NB4 (cell line): ENCODE measurements around the gene FERMT3.

Experiments used
- DNase-seq: peaks from one replicate; pipeline ENCODE4 v3.0.0; 2010; ENCODE audit warnings: low read depth
- H3K4me3 ChIP-seq: one replicate; pipeline ENCODE4 v1.5.1; 2011; ENCODE audit warnings: mild to moderate bottlenecking, low read depth, low read length, moderate library complexity
- CTCF ChIP-seq: IDR thresholded peaks from one replicate; pipeline ENCODE4 v1.5.1; 2012; ENCODE audit warnings: low read depth, low read length
- MYC ChIP-seq: IDR thresholded peaks from 2 replicates; pipeline ENCODE4 v1.6.1; 2011; ENCODE audit warnings: low read depth, low read length
- POLR2A ChIP-seq: IDR thresholded peaks from 2 replicates; pipeline ENCODE4 v1.6.1; 2011; ENCODE audit warnings: mild to moderate bottlenecking; ENCODE audit not compliant: insufficient read length; ENCODE audit errors: extremely low read depth
- TF ChIP-seq, protein P1 (sequence below): IDR thresholded peaks from 2 replicates; pipeline ENCODE4 v1.6.1; 2011; ENCODE audit warnings: low read depth, low read length

Gene FERMT3

DNA sequence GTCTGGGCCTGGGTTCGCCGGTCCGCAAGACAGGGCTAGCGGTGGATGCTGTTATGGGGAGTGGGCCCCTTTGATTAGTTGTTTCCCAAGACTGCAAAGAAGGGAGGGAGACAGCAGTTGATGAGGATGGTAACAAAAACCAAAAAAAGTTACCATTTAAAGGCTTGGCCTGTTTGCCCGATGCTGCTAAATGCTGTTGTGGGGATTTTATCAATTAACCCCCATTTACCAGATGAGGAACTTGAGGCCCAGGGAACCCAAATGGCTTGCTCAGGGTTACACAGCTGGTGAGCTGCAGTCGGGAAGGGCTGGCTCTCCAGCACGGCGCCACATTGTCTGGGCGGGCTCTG lies 16.1 kb downstream of the FERMT3 start:
- no peak for TF ChIP-seq MYC
- TF ChIP-seq, protein P1, sequence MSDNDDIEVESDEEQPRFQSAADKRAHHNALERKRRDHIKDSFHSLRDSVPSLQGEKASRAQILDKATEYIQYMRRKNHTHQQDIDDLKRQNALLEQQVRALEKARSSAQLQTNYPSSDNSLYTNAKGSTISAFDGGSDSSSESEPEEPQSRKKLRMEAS, result no peak
- TF ChIP-seq POLR2A, result no peak
- no peak for TF ChIP-seq CTCF
- H3K4me3 ChIP-seq, result no peak overlapping the region
- DNase-seq, result peak; percentile 37

GRCh38 chr11:64223001-64223651 lies 16.6 kb downstream of the FERMT3 start:
- TF ChIP-seq CTCF (no peak), MYC (no peak), POLR2A (no peak)
- TF ChIP-seq, protein P1, result no peak
- DNase-seq, result no peak
- no peak overlapping the region for H3K4me3 ChIP-seq

GRCh38 chr11:64224151-64224890 lies 17.8 kb downstream of the FERMT3 start:
- no peak for DNase-seq
- TF ChIP-seq POLR2A, result no peak
- TF ChIP-seq MYC, result no peak
- no peak for TF ChIP-seq CTCF
- TF ChIP-seq, protein P1, result no peak
- no peak overlapping the region for H3K4me3 ChIP-seq

DNA sequence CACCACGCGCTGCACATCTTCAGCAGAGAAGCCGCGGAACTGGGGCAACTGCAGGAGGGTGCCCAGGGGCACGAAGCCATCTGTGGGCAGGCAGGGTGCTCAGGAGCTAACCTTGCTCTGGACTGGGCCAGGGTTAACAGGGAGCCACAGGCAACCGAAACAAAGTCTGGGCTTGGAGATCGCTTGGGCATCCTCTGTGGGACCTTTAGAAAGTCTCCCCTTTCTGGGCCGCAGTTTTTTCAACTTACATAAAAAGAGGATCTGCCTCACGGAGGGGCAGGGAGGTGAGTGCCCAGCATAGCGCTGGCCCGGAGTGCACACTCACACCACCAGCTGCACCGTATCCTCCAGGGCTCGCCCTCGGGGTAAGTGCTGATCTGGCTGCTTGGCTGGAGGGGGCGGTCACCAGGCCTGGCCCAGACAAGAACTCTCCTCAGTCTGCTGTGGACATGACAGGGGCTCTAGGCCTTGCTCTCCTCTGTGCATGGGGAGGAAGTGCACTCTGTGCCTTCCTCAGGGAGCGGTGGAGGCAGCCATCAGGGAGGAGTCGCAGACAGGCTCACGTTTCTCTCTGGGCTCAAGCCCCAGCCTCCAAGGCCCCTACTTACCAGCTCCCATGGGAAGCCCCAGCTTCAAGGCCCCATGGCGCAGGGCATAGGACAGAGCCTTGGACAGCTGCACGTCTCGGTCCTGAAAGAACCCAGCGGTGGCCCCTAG lies 18.5 kb downstream of the FERMT3 start:
- peak; percentile 49 for DNase-seq

DNA sequence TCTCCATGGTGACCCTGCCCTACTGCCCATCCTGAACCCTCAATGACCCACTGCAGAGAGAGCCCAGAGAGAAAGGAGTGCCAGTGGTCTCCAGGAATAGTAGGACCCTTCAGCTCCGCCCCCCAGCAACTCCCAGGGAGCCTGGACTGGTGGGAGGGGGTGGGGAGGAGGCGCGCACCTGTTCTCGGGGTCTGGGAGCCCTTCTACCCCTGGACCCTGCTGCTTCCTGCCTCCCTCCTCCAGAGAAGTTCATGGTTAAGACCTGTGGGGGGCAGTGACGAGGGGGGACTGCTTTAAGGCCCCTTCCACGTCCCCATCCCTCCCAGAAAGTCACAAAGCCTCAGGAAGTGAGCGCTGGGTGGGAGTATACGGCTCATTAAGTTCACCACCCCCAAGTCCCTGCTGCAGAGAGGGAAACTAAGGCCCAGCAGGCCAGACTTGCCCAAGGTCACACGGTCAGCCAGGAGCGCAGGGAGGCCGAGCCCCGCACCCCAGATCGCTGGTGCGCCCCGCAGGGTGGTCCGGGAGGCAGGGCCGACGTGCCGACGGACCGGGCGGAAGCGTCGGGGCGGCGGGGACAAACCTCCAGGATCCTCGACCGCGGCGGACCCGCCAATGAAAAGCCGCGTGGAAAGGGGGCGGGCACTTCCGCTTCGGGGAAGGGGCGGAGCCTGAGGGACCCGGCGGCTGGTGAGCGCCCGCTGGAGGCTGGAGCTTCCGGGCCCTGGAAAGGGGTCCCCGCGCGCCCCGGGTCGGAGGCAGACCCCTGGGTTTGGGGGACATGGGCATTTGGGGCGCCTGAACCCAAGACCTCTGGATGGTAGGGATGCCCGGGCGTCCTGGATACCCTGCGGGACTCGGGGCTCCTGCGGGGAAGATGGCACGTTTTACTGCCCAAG lies 19.3 kb downstream of the FERMT3 start, which contains the start of the genes NUDT22 and TRPT1:
Gene NUDT22, plus strand, starts transcription at position 667 of the 899 bp plus-strand sequence. CDS start 379 bp downstream, outside the sequence.
Gene TRPT1, minus strand, starts transcription at position 579 of the 899 bp plus-strand sequence. Its CDS starts 326 bp downstream, at position 253.
- TF ChIP-seq MYC (peak; percentile 61; the same call in 1 of the 2 replicates), CTCF (peak; percentile 25), POLR2A (peak; percentile 77)
- TF ChIP-seq, protein P1, result peak; percentile 78
- peak within 1 kb of the TSS; percentile 83 for H3K4me3 ChIP-seq
- peak; percentile 94 for DNase-seq

More for the DNA sequence above, 18.5 kb downstream of the FERMT3 start:
- peak overlapping the region; percentile 83 for H3K4me3 ChIP-seq
- TF ChIP-seq, protein P1, result no peak
- TF ChIP-seq MYC, result no peak
